MM.1S (cell line): ENCODE results near the gene CEMIP2.

Experiments
- CTCF ChIP-seq: fragments of 300-600 bp; sonication (generic); IDR thresholded peaks from 2 replicates; pipeline ENCODE4 v1.5.1; 2016; ENCODE audit warnings: antibody characterized with exemption, low read length, mixed read lengths
- EZH2 ChIP-seq: fragments of 300-600 bp; sonication (generic); optimal IDR thresholded peaks from 2 replicates; pipeline ENCODE3; 2017; ENCODE audit warnings: low read depth, mild to moderate bottlenecking, antibody characterized with exemption, low read length, mixed read lengths
- EZH2phosphoT487 ChIP-seq: fragments of 300-600 bp; sonication (generic); IDR thresholded peaks from 2 replicates; pipeline ENCODE4 v1.6.1; 2018; ENCODE audit warnings: antibody characterized with exemption, low read length

- TF ChIP-seq CTCF, result no peak
- TF ChIP-seq EZH2, result no peak
- no peak for TF ChIP-seq EZH2phosphoT487
These were observed 1.9 kb upstream of the CEMIP2 start for GRCh38 chr9:71770170-71770569.
